GM04504 (cell line): ENCODE data around the gene CLDN19.
"Not testable (repeated sequence)": the region's sequence is repeated elsewhere in the genome, so short reads cannot be mapped to it uniquely, and the experiment has no call there.

Source experiments
- DNase-seq: peaks from one replicate; pipeline ENCODE4 v3.0.0-alpha.2; 2012; ENCODE audit warnings: low read depth

The CLDN19 gene

GRCh38 chr1:42737986-42738677 is 1.9 kb downstream of the CLDN19 start:
- no peak for DNase-seq

- no peak for DNase-seq
These were observed 2.8 kb downstream of the CLDN19 start for GRCh38 chr1:42737257-42737656.

GRCh38 chr1:42736571-42737200 is 3.4 kb downstream of the CLDN19 start:
- DNase-seq, result no peak

- DNase-seq, result no peak
These were observed 3.9 kb downstream of the CLDN19 start for GRCh38 chr1:42736152-42736551.

- DNase-seq, result no peak
These were observed 4.4 kb downstream of the CLDN19 start for GRCh38 chr1:42735477-42736105.

- DNase-seq, result no peak
These were observed 5.0 kb downstream of the CLDN19 start for GRCh38 chr1:42735056-42735455.

GRCh38 chr1:42734201-42735035 is 5.6 kb downstream of the CLDN19 start:
- no peak for DNase-seq

GRCh38 chr1:42733415-42734200 is 6.4 kb downstream of the CLDN19 start:
- DNase-seq, result no peak

GRCh38 chr1:42732126-42732680 is 7.8 kb downstream of the CLDN19 start:
- DNase-seq, result no peak

GRCh38 chr1:42731585-42731984 is 8.5 kb downstream of the CLDN19 start:
- DNase-seq, result no peak

- no peak for DNase-seq
These were observed 9.0 kb downstream of the CLDN19 start for GRCh38 chr1:42730988-42731387.

- no peak for DNase-seq
These were observed 10.0 kb downstream of the CLDN19 start for GRCh38 chr1:42730002-42730401.

GRCh38 chr1:42725820-42726219 is 14.2 kb downstream of the CLDN19 start:
- DNase-seq, result not testable (repeated sequence)

- no peak for DNase-seq
These were observed 16.5 kb downstream of the CLDN19 start for GRCh38 chr1:42723511-42723910.

- not testable (repeated sequence) for DNase-seq
These were observed 17.6 kb downstream of the CLDN19 start for GRCh38 chr1:42722403-42722802.

- no peak for DNase-seq
These were observed 18.1 kb downstream of the CLDN19 start for GRCh38 chr1:42721926-42722325.

- no peak for DNase-seq
These were observed 19.2 kb downstream of the CLDN19 start for GRCh38 chr1:42720868-42721267.

GRCh38 chr1:42714441-42714840 is 25.6 kb downstream of the CLDN19 start:
- DNase-seq, result not testable (repeated sequence)

- no peak for DNase-seq
These were observed 26.7 kb downstream of the CLDN19 start for GRCh38 chr1:42713293-42713692.

GRCh38 chr1:42712808-42713207 is 27.2 kb downstream of the CLDN19 start:
- not testable (repeated sequence) for DNase-seq

- DNase-seq, result no peak
These were observed 36.1 kb downstream of the CLDN19 start for GRCh38 chr1:42703888-42704464.
